HG03565 (cell line): ENCODE data around the gene GLS.
"Not testable (repeated sequence)": the region's sequence is repeated elsewhere in the genome, so short reads cannot be mapped to it uniquely, and the experiment has no call there.

ENCODE experiments used
- ATAC-seq: cut with Tn5 transposase; IDR thresholded peaks from one replicate; pipeline ENCODE4 v1.9.1; 2021; ENCODE audit warnings: mild to moderate bottlenecking, moderate library complexity; ENCODE audit not compliant: unreplicated experiment

The GLS gene

DNA sequence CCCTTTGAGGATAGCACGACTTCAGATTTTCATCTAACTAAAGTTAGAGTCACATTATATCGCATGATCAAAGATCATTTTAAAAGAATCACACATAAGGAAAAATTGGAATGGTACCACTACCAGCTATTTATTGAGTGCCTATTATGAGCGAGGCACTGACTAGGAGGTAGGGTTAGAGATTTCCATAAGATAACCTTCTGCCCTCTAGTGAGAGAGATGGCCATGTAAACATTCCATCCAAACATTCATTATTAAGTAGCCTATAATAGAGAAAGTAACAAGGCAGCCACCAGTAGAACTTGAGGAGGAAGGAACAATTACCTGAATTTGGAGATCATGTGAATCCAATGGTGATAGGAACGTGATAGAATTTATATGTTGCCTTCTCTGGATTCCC is 25.4 kb upstream of the GLS start:
- no peak for ATAC-seq

DNA sequence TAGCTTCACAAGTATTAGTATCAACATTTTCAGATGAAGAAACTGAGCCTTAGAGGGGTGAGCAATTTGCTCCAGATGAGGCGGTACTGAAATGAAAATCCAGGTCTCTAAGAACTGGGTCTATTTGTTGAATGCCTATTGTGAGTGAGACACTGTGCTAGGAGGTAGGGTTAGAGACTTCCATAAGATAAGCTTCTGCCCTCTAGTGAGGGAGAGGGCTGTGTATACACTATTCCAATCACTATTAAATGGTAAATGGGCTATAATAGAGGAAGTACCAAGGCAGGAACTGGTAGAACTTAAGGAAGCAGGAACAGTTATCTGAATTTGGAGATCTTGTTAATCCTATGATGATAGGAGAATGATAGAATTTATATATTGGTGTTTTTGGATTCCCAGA is 23.6 kb upstream of the GLS start:
- ATAC-seq = no peak

DNA sequence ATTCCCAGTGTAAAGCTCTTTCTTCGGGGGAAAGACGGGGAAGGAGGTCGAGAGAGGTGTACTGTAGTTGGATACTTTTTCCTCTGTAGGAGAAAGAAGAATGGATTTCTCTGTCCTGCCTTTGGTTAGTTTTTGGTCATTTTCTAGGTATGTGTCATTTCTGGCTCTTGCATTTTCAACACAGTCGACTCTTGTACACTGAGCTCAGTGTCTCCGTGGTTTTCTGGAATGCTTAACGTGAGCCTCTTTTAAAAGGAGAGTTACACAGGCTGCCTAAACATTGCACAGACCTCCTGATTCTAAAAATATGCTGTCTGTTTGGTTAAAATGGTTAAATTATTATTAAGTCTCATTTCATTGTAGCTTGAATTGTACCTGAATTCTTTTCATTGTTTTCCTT is 21.8 kb upstream of the GLS start:
- ATAC-seq = no peak

DNA sequence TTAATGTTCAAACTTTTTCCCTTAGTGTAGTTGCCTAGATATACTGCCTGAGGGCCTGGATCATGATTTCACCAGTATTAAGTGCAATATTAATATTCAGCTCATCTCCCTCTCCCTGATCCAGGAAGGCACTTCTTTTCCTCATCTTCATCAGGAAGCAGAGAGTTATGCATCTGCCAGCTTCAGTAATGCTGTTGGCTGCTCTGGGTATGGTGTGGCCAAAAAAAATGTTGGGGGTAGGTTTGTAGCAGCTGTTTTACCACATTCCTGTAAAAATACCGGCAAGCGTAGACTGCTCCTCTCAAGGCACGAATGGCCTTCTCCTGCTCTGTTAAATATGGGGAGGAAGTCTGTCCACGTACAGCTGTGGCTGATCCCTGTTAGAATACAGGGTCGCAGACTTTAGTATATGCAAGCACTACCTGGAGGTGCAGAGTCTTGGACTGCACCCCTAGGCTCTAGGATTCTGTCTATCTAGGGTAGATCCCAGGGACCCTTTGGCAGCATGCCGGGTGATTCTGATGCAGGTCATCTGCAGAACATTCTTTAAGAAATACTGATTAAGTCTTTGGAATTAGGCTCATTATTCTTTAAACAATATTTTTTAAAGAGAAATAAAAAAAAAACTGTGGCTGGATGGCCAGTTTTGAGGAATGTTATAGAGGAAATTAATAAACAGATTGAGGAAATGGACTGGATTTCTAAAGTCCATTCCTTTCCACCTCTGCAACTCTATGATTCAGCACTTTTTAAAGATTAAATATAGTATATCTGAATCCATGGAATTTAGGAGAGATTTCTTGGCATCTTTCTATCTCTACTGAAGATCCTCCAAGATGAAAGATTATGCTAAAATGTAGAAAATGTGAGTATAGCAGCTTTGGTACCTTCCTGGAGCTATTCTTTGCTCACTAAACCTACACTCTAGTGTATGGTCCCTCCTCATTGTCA is 21.0 kb upstream of the GLS start:
- no peak for ATAC-seq

DNA sequence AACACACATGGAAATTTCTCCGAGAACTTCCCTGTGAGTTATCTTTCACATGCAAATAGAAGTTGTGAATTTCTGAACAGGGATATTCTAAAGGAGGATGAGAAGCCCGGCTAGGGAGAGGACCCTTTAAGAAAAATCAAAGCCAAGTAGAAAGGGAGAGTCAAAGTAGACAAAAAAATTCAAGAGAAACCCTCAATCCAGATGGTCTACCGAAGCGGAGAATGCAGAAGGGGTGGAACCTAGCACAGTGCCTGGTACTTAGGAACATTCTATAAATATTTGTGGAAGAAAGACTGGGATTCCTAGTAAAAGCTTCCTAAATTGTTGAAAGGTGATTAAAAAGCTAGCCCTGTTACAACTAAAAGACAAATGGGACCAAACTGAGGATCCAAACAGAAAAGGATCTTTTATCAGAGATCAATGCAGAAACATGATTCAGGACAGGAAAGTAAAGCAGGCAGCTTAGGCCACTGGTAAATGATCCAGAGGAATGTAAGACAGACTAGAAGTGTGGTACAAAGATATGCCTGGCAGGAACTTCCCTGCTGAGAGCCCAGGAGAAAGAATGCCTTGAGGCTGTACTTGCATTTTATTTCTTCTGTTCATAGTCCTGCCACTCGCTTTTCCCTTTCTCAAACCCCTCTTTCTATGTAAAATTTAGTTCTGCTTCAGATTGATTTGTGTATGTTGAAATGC is 19.5 kb upstream of the GLS start:
- ATAC-seq = no peak

DNA sequence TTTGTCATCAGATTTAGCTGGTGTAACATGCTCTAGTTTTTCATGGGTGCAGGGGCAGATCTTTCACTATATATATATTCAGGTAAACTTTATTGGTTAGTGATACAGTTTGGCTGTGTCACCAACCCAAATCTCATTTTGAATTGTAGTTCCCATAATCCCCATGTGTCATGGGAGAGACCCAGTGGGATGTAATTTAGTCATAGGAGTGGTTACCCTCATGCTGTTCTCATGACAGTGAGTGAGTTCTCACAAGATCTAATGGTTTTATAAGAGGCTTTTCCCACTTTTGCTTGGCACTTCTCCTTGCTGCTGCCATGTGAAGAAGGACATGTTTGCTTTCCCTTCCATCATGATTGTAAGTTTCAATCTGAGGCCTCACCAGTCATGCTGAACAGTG is 18.5 kb upstream of the GLS start:
- not testable (repeated sequence) for ATAC-seq

DNA sequence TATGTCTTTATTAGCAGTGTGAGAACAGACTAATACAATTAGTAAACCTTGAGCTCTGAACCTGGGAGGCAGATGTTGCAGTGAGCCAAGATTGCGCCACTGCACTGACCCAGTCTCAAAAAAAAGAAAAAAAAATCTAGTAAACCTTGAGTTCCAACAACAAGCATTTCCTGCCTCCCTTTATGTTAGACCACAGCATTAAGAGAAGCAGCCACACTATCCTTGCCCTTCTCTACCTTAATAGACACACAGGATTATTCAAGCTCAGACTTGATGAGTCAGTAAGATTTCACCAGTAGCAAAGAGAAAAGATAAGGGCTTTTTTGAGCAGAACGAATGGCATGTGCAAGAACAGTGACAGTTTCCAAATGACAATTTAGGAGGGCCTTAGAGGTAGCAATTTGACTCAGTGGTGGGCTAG is 18.0 kb upstream of the GLS start:
- ATAC-seq = no peak

DNA sequence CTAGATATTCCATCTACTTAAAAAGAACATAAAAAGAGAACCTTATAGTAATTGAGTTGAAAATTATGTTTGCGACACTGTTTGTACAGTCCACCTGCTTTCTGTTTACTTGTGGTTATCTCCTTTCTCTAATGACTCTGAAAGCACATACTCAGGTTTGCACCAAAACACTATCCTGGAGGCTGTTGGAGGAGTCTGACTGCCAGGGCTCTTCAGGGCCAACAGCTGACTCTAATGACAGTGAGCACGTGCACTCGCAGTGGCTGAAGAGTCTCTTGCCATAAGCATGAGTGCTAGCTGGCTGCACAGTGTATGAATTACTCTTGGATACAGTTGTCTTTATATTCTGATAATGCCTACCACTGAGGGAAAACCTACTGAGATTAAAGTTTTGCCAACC is 16.7 kb upstream of the GLS start:
- ATAC-seq = no peak

DNA sequence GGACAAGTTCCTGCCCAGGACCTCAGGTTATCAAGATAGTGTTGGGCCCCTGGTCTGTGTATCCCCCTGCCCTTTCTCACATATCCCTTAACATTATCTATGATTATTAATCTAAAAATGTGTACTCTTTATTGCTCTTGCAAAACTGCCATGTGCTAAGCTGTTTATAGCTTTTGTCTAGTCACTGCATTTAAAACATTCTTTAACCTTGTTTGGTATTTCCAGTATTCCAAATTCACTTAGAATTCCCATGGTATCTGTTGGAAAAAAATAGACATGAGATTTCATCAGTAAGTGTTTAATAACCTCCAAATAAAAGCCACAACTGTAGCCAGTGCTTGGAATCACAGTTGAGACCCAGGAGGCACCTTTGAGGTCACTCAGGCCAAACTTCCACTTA is 16.2 kb upstream of the GLS start:
- no peak for ATAC-seq

DNA sequence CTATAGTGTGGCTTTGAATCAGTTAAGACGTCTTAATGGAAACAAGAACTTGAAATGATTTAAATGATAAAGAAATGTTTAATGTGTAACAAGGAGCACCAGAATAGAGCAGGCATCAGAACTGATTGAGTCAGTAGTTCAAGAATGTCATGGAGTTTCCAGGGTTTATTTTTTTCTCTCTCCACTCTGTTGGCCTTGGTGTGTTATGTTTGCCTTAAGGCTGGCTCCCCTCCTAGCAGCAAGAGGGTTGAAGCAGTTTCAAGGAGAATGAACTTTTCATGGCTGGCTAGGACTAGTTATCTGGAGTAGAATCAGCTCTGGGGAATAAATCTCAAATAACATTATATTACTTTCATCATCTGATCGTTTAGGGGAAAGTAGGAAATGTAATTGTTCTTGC is 13.4 kb upstream of the GLS start:
- ATAC-seq = no peak

DNA sequence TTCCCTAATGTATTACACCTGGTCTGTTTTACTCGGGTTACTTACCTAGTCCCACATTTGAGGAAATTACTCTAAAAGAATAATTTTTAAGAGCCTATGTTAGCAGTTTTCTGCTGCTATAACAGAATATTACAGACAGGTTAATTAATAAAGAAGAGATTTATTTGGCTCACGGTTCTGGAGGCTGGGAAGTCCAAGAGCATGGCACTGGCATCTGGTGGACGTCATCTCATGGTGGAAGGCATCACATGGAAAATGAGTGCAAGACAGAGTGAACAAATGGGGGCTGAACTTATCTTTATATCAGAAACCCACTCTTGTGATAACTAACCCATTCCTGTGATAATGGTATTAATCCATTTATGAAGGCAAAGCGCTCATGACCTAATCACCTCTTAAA is 12.8 kb upstream of the GLS start:
- ATAC-seq = no peak

DNA sequence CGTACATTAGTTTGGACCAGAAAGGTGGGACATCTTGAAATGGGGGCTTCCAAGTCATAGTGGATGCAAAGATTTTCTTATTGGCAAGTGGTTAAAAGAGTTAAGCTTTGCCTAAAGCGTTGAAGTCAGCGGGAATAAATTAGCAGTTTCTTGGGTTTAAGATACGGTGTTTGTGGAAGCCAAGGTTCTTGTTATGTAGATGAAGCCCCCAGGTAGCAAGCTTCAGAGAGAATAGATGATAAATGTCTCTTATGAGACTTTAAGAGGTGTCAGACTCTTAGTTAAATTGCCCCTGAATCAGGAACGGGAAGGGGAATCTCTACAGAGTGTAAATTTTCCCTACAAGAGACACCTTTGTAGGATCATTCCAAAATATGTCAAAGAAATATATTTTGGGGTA is 10.9 kb upstream of the GLS start:
- no peak for ATAC-seq

DNA sequence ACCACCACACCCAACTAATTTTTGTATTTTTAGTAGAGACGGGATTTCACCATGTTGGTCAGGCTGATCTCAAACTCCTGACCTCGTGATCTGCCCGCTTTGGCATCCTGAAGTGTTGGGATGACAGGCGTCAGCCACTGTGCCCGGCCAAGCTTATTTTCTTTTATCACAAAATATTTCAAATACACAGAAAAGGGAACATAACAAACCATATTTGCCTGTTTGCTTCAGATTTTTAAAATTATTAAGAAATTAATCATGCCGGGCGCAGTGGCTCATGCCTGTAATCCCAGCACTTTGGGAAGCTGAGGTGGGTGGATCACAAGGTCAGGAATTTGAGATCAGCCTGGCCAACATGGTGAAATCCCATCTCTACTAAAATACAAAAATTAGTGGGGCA is 7.2 kb upstream of the GLS start:
- not testable (repeated sequence) for ATAC-seq

DNA sequence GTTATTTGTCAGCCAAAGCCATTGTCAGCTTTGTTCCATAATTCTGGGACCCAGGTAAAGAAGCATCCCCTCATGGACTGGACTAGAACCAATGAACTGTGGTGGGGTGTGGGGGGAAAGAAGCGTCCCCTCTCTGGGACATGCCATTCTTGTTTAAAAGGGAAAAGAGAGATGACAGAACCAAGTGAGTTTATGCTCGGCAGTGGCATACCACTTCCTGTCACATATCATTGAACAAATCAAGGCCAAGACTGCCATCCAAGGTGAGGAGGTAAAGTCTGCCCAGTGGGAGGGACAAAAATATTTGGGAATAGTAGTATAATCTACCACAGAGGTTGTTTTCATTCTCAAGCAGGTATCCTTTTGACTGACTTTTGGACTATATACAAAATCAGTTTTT is 4.7 kb upstream of the GLS start:
- no peak for ATAC-seq

DNA sequence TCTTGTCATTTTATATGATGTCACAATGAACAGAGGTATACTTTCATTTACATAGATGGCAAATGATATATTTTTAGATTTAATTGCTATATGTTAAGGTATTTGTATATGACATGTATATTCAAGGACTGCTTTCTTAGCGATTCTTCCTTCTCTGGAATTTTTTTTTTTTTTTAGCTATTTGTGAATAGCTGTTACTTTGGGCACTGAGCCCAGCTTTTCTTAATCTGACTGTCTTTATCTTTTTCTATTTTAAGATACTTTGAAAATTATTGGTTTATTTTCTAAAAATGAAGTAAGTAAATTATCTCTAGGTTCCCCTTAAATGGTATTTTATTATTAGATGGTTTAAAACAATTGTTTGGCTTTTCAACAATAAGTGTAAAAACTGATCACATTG is 4.0 kb upstream of the GLS start:
- no peak for ATAC-seq

DNA sequence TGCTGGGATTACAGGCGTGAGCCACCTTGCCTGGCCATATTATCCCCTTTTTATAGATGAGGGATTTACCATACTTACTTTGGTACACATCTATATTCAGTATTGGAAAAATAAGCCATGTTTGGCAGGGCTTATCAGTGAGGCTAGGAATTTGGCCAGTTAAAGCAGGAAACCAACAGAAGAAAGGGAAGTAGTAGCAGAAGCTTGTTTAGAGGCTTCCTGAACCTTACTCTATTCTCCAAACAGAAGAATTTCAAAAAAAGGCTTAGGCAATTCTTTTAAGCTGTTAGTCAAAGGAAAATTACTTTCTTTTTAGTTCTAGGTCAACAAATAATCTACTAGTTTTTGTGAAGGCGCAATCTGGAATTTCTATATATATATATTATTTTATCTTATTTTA is 3.2 kb upstream of the GLS start:
- no peak for ATAC-seq

DNA sequence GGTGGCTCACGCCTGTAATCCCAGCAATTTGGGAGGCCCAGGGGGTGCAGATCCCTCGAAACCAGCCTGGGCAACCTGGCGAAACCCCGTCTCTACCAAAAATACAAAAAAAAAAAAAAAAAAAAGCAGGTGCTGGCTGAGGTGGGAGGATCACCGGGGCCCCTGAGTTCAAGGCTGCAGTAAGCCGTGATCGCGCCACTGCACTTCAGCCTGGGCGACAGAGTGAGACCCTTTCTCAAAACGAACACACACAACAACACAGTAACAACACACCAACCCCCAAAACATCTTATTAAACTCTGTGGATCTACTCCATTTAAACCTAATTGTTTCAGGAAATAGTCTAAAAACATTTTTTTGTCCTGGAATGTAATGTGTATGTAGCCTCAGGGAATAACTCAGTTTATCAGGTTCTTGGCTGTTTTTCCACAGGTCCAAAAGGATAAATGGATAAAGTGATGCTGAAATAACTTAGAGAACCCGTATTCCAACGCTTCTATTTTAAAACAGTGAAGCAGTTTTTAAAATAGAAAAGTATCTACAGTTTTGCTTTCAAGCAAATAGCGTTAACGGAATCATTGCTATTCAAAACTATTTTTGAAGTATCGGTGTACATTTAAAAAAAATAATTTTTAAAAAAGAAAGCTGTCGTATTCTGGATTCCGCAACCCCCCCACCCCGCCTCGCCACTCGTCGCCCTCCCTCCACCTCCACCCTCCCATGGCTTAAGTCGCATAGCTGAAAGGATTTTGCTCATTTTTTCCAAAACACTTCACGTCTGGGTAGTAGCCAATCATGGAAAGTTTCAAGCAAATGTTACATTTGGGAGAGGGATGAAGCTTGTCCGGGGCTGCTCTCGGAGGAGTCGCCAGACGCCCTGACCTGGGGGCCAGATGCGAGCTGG is 895 bp upstream of the GLS start:
- no peak for ATAC-seq

DNA sequence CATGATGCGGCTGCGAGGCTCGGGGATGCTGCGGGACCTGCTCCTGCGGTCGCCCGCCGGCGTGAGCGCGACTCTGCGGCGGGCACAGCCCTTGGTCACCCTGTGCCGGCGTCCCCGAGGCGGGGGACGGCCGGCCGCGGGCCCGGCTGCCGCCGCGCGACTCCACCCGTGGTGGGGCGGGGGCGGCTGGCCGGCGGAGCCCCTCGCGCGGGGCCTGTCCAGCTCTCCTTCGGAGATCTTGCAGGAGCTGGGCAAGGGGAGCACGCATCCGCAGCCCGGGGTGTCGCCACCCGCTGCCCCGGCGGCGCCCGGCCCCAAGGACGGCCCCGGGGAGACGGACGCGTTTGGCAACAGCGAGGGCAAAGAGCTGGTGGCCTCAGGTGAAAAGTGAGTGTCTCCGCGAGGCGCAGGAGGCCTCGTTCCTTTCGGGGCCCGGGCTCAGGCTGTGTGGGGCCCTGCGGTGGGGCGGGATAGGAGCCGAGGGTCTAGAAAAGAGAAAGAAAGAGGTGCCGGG is 520 bp downstream of the GLS start:
- ATAC-seq = no peak

DNA sequence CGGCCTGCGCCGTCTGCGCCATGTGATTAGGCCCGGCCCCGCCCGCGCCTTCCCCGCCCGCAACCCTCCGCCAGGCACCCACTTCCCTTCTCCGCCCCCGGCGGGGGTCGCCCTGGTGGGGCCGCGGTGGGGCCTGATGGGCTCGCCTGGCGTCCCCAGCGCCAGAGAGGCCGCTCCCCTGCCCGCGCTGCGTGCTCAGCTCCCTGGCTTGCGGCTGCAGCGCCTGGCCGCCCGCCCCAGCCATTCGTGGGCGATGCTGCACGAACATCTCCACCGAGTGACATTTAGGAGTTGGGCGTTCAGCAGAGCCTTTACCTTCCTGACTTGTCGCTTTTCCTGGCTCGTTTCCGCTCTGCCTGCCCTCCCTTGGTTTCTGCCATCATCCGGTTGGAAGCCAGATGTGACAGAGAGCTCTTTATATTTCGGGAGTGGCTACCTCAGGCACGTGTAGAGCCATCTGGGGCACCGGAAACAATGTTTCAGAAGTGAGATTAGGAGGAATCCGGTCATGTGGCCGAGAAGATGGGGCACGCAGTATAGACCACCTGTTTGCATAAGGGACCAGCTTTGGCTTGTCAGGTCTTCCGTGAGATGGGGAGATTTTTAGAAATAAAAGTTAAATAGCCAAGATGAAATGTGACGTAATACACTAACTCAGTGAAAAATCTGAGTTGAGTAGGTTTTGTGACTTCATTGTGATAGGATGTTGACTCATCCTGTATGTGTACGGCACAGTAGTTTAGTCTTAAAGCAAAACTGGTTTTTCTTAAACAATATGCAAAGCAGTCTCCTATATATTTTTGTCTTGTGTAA is 1.2 kb downstream of the GLS start:
- peak; percentile 47 for ATAC-seq

DNA sequence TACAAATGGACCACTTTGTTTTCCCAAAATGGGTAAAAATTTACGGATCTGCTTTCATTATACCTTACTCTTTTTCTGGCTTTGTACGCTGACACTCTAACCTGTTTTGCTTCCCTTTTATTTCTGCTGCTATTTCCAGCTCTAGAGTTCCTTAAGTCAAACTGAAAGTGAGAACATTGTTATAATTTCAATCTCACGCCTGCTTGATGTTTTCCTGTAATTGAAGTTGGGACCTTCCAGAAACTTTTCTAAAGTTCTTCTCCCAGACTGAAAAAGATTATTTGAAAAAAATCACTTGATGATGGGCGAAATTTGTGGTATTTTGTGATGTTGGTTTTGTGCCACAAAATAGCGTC is 1.8 kb downstream of the GLS start:
- peak; percentile 4 for ATAC-seq
